Mammary epithelial cell (primary cell): Measurements from ENCODE around the gene SCARB1.

ENCODE experiments used
- CTCF ChIP-seq, 2 donors: IDR thresholded peaks in 1 of 2; conservative IDR thresholded peaks in 1 of 2; 2 replicates each; pipeline ENCODE4 v1.5.1; 2011 to 2012; ENCODE audit warnings: inconsistent platforms in 2 of 2, low read length in 2 of 2, mild to moderate bottlenecking in 2 of 2, control low read depth in 1 of 2, low read depth in 1 of 2; ENCODE audit not compliant: insufficient read depth in 1 of 2; ENCODE audit errors: extremely low read depth in 1 of 2
- EZH2 ChIP-seq: IDR thresholded peaks from 2 replicates; pipeline ENCODE4 v1.6.1; 2012; ENCODE audit warnings: low read length, inconsistent platforms, borderline replicate concordance

- TF ChIP-seq CTCF (conservative IDR thresholded peaks at IDR 0.05 in 1 of 2, IDR thresholded peaks at IDR 0.05 in 1 of 2; ENCODE audit: extremely low read depth in 1 of 2, insufficient read depth in 1 of 2, low read depth in 1 of 2, low read length in 2 of 2) (no peak), EZH2 (no peak)
Observed at GRCh38 chr12:124737040-124737419, 126.6 kb downstream of the SCARB1 start.
